ENCODE measurements around the gene LDHD.
A peak's percentile ranks its signal among the peaks of the same experiment; 100 is the strongest.
"Not testable (repeated sequence)": the region's sequence is repeated elsewhere in the genome, so short reads cannot be mapped to it uniquely, and the experiment has no call there.

LDHD gene

DNA sequence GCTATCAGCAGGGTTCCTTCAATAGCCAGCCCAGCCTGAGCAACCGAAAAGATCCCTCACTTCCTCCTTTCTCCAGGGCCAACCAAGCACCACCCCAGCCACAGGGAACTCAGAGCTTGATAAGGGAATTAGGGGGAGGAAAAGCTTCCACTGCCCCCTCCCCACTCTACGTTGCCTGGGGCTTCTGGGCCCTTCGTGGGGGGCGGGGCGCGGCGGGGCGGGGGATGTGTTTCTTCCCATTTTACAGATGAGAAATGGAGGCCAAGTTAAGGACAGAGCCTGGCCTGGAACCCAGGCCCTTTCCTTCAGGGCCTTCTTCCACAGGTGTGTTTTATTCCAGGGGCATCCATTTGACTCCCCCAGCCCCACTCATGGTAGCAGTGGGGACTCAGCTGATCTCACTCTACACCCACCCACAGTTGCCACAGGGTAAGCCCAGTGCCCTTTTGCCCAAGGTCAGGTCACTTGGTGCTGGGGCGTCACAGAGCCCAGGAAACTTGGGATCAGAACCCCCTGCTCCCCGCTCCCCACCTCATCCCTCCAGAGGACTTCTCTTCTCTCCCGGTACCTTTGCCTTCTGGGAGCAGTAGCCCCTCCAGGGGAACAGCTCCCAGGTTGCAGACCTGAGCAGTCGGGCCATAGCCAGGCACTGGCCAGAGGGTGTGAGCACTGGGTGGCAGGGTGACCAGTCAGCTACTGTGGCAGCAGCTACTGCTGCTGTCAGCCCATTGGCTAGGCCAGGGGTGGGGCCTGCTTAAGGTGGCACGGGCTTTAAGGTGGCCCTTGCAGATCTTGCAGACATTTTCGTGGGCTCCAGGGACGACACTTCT lies at the start of gene LDHD:
Gene LDHD (minus strand): TSS at position 700 of the 830 bp plus-strand sequence. CDS start 60 bp downstream, at position 640.
- no peak for DNase-seq

DNA sequence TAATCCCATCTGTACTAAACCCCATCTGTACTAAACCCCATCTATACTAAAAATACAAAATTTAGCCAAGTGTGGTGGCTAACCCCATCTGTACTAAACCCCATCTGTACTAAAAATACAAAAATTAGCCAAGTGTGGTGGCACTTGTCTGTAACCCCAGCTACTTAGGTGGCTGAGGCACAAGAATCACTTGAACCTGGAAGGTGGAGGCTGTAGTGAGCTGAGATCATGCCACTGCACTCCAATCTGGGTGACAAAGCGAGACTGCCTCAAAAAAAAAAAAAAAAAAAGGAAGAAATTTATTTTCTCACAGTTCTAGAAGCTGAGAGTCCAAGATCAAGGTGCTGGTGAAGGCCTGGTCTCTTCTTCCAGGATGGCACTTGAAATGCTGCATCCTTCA lies 43.8 kb upstream of the LDHD start:
- no peak for DNase-seq

DNA sequence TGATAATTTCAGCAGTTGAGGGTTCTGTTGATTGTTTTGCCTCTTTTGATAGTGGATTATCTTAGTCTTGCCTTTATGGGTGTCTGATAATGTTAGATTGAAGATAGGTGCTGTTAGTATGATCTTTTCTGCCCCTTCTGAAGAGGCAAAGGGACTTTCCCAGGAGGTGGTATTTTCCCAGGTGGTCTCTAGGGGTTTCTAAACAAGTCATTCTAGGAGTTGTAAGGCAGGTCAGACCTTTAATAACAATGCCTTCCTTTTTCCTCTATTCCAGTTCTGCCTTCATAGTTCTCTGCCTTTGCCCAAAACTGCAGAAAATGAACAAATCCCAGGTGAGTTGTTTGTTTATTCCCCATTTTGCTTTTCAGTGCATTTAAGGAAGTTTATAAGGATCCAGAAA lies 36.1 kb upstream of the LDHD start:
- no peak for DNase-seq

DNA sequence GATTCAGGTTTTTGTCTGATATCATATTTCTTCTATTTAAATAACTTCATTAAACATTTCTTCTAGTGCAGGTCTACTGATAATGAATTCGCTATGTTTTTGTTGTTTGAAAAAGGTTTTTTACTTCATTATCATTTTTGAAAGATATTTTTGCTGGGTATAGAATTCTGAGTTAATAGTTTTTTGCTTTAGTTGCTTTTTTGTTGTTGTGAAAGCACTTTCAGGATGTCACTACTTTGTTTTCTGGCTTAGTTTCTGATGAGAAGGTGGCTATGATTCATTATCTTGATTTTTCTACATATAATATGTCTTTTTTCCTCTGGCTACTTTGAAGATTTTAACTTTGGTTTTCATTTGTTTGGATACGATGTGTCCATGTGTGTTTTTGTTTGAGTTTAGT lies 35.2 kb upstream of the LDHD start:
- no peak for DNase-seq

DNA sequence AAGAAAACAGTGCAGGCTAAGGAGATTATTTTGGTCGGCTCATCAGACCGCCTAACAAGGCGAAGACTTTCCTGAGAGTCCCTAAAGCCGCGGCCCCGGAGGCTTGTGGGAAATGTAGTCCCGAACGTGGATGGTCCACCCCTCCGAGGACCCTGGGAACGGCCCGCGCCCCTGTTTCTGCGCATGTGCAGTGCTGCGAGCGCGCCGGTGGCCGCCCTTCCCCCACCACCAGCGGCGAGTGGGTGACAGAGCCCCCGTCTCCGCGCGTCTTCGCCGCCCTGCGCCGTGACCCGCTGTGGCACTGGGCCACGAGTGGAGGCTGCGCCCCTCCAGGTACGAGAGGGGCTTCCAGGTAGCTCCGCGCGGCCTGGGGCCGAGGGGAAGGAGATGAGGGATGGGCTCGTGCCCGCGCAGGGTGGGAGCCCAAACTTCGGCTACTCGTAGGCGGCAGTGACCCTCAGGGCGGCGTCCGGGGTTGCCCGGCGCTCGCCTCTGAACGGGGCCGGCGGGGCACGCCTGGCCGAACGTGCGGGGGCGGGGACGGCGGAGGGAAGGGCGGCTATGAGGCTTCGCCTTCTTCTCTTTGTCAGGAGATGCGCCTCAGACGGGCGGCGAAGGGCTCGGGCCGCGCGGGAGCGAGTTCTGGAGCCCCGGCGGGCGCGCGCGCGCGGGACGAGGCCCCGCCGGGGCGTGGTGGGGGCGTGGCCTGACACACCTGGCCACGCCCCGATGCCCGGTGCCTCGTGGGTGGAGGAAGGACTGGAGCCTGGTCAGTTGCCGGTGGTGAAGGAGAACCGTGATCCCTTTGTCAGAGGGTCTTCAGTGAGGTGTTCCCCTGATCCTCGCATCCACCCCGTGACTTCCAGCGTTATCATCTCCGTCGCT lies 32.0 kb upstream of the LDHD start, which contains the start of gene ZFP1:
Gene ZFP1 (plus strand): TSS at position 214 of the 885 bp plus-strand sequence. CDS start 4,428 bp downstream, outside the sequence.
- DNase-seq = peak; percentile 97 to 98

DNA sequence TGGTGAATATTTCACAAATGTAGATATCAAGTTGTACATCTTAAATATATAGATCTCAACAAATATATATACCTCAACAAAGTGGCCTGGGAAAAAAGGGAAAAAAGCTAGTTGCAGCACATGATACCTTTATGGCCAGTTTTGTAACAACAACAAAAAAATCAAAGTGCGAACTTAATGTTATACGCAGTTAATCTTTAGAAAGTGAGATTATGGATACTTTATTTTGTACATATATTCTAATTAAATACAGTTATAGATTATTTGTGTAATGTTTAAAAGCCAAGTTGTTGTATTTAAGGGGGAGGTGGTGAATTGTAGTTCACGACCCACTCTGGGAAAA lies 31.4 kb upstream of the LDHD start:
- no peak for DNase-seq

DNA sequence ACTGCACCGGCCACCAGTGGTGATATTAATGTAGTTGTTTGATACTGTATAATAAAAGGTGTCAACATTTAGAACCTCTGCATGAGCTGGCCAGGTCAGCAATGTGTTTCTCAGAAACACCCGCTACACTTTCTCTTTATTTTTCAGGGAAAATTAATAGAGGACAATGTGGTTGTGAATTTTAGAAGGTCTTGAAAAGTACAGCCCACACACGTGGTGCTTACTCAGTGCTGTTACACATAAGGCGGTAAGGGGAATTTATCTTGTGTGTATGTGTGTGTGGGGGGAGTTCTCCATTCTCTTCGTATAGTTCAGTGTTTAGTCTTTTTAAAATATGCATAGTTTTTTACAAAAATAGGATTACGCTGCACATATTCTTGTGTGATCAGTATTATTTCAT lies 27.4 kb upstream of the LDHD start:
- no peak for DNase-seq

DNA sequence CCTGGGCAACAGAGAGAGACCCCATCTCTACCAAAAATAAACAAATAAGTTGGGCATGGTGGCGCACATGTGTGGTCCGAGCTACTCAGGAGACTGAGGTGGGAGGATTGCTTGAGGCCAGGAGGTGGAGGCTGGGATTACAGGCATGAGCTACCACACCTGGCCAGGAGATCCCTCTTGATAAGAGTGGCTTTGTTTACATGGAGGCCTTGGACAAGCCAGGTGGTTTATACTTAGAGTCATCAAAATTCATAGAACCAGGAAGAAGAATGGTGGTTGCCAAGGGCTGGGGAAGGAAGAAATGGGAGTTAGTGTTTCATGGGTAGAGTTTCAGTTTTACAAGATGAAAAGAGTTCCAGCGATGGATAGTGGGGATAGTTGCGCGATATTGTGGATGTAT lies 22.9 kb upstream of the LDHD start:
- DNase-seq = no peak

DNA sequence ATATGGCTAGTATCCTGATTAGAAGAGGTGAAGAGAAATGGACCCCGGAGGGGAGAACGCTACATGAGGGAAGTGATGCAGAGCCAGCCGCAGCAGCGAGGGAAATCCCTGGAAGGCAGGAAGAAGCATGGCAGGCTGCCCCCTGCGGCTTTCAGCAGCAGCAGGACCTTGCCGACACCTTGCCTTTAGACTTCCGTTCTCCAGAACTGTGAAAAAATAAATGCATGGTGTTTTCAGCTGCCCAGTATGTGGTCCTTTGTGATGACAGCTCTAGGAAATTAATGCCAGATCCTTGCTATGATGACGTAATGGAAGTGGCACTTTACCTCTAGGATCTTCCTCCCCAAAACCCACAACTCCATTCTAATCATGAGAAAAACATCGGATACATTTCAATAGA lies 22.1 kb upstream of the LDHD start:
- no peak for DNase-seq

DNA sequence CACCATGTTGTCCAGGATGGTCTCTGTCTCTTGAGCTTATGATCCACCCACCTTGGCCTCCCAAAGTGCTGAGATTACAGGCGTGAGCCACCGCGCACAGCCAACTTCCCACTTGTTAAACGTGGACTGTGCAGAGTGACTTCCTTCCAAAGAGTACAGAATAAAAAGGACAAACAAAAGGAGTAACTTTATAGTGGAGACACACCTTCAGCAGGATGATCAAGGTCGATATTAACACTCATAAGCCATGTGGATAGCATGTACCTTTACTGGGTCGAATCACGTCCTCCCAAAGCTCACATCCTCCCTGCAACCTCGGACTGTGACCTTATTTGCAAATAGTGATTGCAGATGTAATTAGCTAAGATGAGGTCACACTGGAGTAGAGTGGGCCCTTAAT lies 21.7 kb upstream of the LDHD start:
- DNase-seq = no peak

DNA sequence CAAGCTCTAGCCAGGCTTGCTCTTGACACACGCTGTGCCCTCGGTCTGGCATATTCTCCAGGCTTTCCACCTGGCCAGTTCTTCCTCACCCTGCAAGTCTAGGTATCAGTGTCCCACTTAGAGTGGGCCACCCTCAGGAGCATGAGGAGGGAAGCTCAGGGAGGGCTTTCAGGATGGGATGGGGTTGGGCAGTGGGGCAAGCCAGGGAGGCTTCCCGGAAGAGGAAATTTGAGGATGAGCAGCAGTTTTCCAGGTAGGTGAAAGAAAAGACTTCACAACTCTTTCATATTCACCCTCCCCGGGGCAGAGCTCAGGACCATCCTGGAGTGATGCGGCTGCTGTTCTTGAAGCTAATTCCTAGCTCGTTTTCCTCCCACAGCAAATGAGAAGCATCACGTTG lies 14.5 kb upstream of the LDHD start:
- DNase-seq = no peak

DNA sequence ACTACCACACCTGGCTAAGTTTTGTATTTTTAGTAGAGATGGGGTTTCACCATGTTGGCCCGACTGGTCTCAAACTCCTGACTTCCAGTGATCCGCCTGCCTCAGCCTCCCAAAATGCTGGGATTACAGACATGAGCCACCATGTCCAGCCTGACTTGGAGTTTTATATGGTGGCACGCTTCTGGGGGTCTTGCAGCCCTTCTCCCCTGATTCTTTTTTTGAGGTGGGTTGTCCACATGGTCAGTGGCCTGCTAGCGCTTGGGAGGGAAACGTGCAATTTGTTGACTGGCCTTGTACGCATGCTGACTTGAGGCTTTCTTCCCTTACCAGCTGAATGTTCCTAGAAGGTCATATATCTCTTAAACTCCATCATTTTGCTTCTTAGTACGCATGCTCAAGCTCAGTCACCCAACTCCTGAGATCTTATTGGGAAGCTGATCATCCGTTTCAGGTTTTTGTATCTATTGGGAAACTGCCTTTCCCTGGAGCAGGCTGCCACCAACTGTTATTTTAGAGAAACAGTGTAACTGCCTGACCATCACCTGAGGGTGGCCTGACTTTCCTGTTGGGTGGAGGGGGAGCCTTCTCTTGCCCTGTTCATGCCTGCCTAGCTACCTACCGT lies 13.7 kb upstream of the LDHD start:
- DNase-seq = no peak

DNA sequence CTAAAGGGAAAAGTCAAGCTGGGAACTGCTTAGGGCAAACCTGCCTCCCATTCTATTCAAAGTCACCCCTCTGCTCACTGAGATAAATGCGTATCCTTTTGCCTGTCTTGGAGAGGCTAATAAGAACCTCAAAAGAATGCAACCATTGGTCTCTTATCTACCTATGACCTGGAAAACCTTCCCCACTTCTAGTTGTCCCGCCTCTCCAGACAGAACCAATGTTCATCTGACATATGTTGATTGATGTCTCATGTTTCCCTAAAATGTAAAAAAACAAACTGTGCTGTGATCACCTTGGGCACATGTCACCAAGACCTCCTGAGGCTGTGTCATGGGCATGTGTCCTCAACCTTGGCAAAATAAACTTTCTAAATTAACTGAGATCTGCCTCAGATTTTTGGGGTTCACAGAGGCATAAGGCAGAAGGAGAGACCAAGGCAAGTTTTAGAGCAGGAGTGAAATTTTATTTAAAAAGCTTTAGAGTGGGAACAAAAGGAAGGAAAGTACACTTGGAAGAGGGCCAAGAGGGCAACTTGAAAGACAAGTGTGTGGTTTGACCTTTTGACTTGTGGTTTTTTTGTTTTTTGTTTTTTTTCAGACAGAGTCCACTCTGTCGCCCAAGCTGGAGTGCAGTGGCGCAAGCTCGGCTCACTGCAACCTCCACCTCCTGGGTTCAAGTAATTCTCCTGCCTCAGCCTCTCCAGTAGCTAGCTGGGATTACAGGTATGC lies 13.0 kb upstream of the LDHD start:
- DNase-seq = not testable (repeated sequence)

DNA sequence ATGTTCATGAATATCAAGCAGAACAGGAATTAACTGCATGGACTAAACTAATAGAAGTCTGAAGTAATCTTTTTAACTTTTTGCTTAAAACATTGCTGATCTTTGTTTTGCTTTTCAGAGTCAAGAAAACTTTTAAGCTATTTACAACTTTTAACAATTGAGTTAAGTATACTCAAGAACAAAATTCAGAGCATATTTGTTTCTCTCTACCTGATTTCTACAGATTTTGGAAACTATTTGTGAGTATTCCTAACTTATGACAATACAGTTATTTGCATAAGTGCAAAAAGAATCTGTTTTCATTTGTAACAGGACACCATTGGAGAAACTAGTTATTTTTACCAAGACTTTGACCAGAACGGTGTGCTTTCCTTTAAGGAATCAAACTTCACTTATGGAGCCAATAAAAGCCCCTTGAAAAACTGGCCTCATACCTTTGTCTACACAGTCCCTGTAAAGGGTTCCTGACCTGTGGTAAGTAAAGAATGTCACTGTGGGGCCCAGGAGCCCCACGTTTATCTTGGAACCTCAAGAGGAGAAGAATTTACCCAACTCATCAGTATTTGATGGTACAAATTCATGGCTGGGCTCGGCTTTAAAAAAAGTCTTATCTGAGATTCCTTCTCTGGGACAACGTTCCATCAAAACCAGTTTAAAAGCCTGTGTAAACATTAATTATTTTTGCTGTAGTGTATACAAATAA lies 11.3 kb upstream of the LDHD start:
- no peak for DNase-seq

DNA sequence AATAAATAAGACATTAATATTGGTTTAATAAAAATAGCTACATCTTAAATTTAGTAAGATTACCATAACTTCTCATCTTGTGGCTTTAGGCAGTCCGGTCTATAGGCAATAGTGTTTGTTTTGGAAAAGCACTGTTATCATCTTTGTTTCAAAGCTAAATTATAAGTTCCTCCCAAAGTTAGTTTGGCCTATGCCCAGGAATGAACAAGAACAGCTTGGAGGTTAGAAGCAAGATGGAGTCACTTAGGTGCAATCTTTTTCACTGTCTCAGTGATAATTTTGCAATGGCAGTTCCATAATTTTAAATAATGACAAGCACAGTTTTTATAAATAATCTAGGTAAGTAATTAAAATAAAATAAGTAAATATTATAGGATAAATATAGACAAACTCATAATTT lies 6.0 kb upstream of the LDHD start:
- DNase-seq = no peak

DNA sequence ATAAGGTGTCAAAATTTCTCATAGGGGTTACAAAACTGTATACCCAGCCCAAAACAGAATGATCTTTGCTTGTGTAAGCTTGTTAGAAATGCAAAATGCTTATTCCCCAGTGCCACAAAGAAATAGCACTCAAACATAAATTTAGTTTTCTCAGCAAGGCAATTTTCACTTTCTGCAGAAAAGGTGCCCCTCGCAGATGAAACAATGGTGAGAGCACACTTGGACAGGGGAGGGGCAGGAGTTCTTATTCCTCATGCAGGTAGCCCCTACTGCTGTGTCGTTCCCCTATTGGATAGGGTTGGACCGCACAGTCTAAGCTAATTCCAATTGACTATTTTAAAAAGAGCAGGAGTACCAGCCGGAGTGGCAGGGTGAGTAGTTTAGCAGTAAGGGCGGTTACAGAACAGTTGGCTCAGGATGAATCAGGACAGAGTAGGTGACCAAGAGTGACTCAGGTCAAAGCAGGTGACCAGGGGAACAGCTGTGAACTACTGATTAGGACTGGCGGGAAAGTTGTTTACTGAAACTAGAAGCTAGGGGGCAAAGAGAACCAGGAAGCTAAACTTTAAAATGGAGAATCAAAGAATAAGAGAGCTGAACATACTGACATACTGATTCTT lies 5.5 kb upstream of the LDHD start:
- DNase-seq = no peak

DNA sequence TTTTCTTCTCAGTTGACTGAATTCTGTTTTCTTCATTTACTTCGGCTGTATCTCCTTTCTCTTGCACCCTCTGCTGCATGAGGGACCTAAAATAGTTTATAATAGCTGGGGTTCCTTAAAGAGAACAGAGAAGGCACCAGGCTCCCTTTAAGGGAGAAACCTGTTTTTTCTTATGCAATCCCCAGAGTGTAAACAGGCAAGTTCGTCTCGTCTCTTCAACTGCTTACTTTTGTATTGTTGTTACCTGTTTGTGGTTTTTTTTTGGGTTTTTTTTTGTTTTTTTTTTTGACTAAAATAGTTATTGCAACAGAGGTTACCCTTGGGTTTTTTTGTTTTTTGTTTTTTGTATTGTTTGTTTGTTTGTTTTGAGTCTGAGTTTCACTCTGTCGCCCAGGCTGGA lies 3.7 kb upstream of the LDHD start:
- DNase-seq = no peak

DNA sequence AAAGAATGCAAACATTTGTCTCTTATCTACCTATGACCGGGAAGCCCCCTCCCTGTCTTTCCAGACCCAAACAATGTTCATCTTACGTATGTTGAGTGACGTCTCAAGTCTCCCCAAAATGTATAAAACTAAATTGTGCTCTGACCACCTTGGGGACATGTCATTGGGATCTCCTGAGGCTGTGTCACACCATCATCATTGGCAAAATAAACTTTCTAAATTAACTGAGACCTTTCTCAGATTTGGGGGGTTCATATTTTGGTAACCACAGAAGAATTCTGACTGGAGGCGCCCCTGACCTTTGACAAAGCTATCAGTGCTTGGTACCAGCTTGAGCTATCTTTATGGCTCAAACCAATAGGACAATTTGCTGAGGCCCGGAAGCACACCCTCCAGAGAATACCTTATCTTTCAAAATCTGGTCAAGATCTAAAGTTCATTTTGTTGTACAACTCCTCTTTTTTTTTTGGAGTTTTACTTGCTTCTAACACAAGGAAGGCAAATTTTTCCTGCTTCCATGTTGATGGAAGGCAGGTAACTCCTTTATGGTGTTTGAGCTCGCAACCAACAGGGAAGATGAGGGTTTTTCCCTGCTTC lies 2.5 kb upstream of the LDHD start:
- DNase-seq = no peak

DNA sequence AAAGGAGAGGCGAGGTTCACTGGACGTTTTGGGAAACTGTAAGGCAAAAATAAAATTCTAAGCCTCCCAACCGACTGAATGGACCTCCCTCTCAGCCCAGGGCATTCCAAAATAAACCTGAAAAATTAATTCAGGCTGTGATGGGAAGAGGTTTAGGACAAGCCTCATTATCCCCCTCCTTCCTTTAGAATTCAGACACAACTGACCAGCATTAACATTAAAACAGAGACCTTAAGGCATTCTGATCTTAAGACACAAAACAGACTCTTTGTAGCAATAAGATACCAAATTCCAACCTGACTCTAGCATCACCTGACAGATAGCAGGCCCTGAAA lies 298 bp upstream of the LDHD start:
- DNase-seq = no peak

DNA sequence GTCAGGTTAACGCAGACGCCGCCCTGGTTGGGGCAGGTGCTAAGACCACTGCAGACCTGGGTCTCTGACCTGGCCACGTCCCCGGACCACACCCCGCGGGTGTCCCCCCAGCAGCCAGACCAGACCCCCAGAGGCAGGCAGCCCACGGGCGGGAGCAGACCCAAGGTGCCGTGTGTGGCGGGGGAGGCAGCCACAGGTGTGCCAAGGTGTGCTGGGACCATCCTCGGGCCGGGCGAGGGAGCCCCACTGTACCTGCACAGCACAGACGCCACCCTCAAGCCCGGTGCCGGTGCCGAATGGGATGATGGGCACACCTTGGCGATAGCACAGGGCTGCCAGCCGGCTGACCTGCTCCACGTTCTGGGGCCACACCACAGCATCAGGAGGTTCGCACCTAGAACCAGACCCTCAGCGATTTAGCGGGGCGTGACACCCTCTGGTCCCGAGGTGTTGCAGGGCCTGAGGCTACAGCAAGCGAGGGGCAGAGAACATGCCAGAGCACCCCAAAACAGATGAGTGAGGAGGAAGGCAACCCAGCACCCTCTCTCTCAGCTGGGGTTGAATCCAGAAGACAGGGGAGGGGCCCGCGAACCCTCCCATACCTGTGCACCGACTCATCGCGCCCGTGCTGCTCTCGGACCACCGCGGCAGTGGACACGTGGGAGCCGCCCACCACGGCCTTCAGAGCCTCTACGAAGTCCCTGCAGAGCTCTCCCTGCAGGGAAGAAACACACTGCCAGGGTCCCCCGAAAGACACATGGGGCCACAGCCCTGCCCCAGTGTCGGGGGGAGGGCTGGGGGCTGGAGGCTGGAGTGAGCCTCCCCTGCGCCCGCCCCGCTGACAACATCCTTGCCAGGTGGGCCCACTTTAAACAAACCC lies 1.4 kb downstream of the LDHD start:
- no peak for DNase-seq

All from activated T-cell treated with anti-CD3 and anti-CD28 coated beads, Interleukin-2, amount 50 U/mL, for 48 hours (primary cell).